ENCODE data around the gene SPATA24.
"Not testable (repeated sequence)": the region's sequence is repeated elsewhere in the genome, so short reads cannot be mapped to it uniquely, and the experiment has no call there.

Gene SPATA24

GRCh38 chr5:139383993-139384590, 19.8 kb downstream of the SPATA24 start:
- no peak for DNase-seq

GRCh38 chr5:139383275-139383992, 20.5 kb downstream of the SPATA24 start, which contains the start of gene SLC23A1:
SLC23A1 (minus strand) TSS chr5:139383297; CDS start chr5:139383253, 44 bp downstream.
- DNase-seq = no peak

- no peak for DNase-seq
Observed at GRCh38 chr5:139382807-139383206, 21.1 kb downstream of the SPATA24 start.

GRCh38 chr5:139381837-139382761, 21.8 kb downstream of the SPATA24 start:
- no peak for DNase-seq

GRCh38 chr5:139379626-139380449, 24.1 kb downstream of the SPATA24 start:
- no peak for DNase-seq

- no peak for DNase-seq
Observed at GRCh38 chr5:139378941-139379361, 24.9 kb downstream of the SPATA24 start.

GRCh38 chr5:139378101-139378825, 25.6 kb downstream of the SPATA24 start:
- no peak for DNase-seq

GRCh38 chr5:139377226-139377625, 26.7 kb downstream of the SPATA24 start:
- no peak for DNase-seq

GRCh38 chr5:139376364-139376763, 27.5 kb downstream of the SPATA24 start:
- DNase-seq = no peak

- DNase-seq = no peak
Observed at GRCh38 chr5:139374909-139375308, 29.0 kb downstream of the SPATA24 start.

- no peak for DNase-seq
Observed at GRCh38 chr5:139371482-139372435, 32.1 kb downstream of the SPATA24 start.

GRCh38 chr5:139369181-139369580, 34.7 kb downstream of the SPATA24 start:
- no peak for DNase-seq

GRCh38 chr5:139368613-139369012, 35.3 kb downstream of the SPATA24 start:
- DNase-seq = no peak

- DNase-seq = no peak
Observed at GRCh38 chr5:139364466-139364865, 39.4 kb downstream of the SPATA24 start.

- DNase-seq = no peak
Observed at GRCh38 chr5:139363937-139364336, 40.0 kb downstream of the SPATA24 start.

GRCh38 chr5:139361835-139362429, 42.0 kb downstream of the SPATA24 start:
- DNase-seq = no peak

GRCh38 chr5:139360384-139360783, 43.5 kb downstream of the SPATA24 start:
- no peak for DNase-seq

- no peak for DNase-seq
Observed at GRCh38 chr5:139358064-139358463, 45.8 kb downstream of the SPATA24 start.

- not testable (repeated sequence) for DNase-seq
Observed at GRCh38 chr5:139355900-139356299, 48.0 kb downstream of the SPATA24 start.

All from amygdala (tissue), 56 donors.